Keratinocyte (primary cell): Measurements from ENCODE around the gene PACRGL.

ENCODE experiments used
- CTCF ChIP-seq, 3 experiments: IDR thresholded peaks in 1 of 3; conservative IDR thresholded peaks in 1 of 3; optimal IDR thresholded peaks in 1 of 3; 2 replicates in 2 of 3; 3 replicates in 1 of 3; pipeline versions ENCODE3 to v1.5.1; 2011; ENCODE audit warnings: low read length in 3 of 3, mild to moderate bottlenecking in 3 of 3, moderate library complexity in 2 of 3, control low read depth in 1 of 3, inconsistent platforms in 1 of 3; ENCODE audit not compliant: insufficient read depth in 2 of 3; ENCODE audit errors: extremely low read depth in 1 of 3
- EZH2 ChIP-seq: IDR thresholded peaks from one replicate; pipeline ENCODE4 v1.6.1; 2012; ENCODE audit warnings: inconsistent platforms, mild to moderate bottlenecking, low read length, moderate library complexity

- no peak for TF ChIP-seq CTCF (optimal IDR thresholded peaks at IDR 0.05 in 1 of 3, IDR thresholded peaks at IDR 0.05 in 1 of 3, conservative IDR thresholded peaks at IDR 0.05 in 1 of 3; ENCODE audit: extremely low read depth in 1 of 3, insufficient read depth in 2 of 3, low read length in 3 of 3)
- no peak for TF ChIP-seq EZH2
Observed at GRCh38 chr4:20662851-20663250, 37.4 kb upstream of the PACRGL start.
